HG03342 (cell line): ENCODE data around the gene CNTROB.

Source experiments
- ATAC-seq: cut with Tn5 transposase; IDR thresholded peaks from one replicate; pipeline ENCODE4 v1.9.1; 2021; ENCODE audit warnings: mild to moderate bottlenecking, moderate library complexity; ENCODE audit not compliant: unreplicated experiment

Gene CNTROB

DNA sequence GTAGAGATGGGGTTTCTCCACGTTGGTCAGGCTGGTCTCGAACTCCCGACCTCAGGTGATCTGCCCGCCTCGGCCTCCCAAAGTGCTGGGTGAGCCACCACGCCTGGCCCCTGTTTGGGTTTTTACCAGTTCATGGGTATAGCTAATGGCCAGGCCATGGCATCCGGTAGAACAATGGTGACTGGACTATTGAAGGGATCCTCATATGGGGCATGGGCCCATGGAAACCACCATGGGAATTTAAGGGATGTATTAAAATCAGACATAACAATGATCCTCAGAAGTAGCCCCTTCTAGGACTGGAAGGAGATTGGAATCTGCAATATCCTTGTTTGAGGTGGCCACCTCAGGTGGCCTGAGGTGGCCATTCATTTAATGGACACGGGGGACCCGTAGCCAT, 52.9 kb downstream of the CNTROB start:
- no peak for ATAC-seq

DNA sequence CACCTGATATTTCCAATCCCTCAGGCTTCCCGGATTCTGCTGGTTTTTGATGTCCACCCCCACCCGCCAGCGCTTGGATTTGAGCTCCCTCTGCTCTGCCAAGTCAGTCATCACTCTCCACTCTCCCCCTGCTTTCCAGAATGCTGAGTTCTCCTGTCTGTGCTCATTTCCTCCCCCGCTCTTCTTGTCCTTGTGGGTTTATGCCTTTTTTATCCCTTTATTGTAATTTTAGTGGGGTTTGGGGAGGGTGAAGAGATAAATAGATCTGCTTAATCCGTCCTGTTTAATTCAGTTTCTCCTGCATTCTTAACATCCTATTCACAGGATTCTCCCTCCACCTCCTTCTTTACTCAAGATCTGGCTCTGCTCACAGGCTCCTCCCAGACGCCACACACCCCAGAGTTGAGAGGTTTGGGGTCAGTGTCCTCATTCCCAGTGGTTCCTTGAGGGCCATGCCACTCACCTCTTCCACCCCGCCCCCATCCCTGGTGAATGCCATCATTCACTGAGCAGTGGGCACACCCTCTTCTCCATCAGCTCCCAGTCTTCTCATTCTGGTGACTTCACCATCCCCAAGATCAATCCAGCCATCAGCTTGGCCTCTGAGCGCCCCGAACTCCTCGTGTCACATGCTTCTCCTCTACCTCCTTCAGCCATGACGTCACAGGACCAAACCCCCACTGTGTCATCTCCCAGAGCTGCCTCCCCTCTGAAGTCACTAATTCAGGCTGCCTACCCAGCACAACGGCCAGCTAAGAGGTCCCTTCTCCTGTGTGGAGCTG, 55.3 kb downstream of the CNTROB start:
- ATAC-seq: no peak

DNA sequence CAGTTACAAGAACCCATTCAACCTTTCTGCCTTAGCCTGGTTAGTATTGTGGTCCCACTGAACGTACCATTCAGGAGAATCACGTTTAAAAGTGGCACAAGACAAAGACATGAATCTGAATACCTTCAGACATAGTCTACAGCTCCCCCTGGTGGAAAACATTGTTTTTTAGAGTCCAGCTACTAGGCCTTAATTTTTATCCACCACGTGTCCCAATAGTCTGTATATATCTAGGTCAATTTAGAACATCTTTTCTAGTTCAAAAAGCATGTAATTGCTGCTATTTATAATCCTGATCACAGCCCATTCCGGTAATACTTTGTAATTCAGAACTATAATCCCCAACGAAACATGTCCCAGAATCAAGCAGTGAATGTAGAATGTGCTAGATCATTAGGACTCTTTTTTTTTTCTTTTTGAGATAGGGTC, 56.8 kb downstream of the CNTROB start:
- ATAC-seq: no peak

DNA sequence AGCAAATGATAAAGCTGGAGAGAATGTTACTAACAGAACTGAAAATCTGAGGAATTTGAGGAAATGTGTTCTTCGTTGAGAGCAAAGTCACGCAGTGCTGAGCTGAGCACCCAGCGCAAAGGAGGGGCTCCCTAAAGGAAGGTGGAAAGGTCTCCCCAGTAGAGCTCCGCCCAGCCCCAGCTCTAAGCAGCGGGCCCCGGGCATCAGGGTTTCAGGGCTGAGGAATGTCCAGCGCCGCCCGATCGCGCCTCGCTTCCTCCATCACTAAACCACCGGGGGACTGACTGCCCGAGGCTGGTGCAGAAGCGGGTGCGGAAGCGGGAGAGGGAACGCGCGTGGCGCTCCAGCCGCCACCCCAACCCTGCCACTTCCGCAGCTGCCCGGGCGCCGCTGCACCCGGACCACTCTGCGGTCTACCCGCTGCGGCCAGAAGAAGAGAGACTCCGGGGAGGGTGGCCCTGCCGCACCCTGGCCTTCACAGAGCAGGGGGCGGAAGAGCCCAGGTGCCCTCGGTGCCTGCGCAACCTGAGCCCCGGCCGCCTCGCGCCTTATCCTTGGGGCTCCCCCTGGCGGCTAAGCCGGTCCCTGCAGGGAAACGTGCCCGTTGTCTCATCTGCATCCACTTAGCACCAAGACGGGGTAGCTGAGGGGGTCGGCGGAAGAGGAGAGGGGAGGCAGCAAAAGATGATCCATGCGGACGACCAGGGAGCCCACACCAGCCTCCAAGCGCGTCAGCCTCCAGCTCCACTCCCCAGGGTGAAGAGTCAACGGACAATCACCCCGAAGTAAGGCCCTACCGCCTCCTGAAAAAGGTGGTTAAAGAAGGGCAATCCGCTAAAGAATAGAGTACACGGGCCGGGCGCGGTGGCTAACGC, 58.0 kb downstream of the CNTROB start:
- ATAC-seq: no peak

DNA sequence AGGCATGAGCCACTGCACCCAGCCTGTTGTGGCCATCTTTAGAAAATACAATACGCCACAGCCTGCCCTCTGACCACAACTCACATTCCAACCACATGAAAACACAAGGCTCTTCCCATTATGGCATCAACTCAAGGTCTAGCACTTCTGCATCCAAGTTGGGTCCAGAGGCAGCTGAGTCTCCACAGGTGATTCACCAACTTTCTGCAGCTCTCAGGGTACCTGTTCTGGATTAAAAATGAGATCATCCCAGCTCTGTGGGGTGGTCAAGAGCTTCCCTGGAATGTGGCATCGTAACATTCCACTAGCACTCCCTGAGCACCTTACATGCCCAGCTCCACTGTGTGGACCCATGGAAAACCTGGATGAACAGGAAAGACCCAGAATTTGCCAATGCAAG, 60.5 kb downstream of the CNTROB start:
- ATAC-seq: no peak

DNA sequence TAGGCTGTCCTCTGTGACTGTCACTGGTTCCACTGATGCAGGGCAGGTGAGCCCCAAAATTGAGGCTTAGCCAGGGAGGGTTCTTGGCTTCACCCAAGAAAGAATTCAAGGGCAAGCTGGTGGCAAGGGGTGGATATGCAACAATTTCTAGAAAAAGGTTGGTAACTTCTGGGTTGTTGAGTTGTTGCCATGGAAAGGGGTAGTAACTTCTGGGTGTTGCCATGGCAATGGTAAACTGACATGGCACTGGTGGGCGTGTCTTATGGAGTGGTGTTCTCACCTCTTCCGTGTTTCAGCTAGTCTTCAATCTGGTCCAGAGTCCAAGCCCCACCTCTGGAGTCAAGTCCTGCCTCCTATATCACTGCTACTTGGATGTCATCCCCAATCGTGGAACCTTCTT, 60.9 kb downstream of the CNTROB start:
- ATAC-seq: no peak

DNA sequence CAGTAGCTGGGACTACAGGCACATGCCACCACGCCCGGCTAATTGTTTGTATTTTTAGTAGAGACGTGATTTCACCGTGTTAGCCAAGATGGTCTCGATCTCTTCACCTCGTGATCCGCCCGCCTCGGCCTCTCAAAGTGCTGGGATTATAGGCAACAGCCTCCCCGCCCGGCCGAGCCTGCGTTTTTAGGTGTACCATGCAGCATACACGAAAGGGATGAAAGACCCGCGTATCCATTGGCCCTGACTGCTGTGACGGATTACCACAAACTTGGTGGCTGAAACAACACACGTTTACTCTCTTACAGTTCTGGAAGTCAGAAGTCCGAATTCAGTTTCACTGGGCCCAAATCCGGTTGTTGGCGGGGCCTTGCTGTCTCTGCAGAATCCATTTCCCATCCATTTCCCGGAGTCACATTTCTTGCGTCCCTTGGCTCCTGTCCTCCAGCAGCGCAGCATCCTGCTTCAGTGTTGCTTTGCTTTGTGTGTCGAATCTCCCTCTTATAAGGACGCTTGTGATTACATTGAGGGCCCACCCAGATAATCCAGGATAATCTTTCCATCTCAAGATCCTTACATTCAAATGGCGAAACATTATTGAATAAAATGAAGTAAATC, 62.1 kb downstream of the CNTROB start:
- ATAC-seq: no peak

DNA sequence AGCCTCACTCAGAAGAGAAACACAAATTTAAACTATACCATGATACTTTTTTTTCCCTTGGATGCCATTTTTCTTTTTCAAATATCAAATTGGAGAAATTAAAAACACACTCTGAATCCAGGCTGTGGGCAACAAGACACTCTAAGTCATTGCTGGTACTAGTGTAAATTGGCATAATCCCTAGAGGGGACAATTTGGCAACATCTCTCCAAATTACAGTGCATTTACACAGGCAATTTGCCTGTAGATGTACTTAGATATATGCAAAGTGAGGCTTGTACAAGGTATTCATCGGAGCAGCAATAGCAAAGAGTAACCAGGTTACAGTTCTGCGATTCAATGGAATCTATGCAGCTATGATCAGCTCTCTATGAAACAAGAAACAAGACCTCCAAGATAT, 63.7 kb downstream of the CNTROB start:
- ATAC-seq: no peak

DNA sequence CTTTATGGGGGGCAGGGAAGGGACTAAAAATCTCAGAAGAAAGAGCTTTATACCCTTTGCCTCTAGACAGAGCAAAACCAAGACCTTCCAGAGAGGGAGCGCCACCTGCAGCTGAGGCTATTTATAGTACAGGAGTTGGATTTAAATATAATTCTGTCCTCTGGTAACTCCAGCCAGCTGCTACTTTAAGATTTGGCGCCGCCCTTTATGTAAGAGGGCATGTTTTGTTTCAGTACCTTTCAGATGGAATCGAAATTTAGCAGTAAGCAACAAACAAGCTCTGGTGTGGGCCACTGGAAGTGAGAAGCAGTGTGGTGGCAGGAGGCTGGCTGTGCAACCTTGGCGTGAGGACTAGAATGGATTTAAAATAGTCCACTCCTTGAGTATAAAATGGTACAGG, 65.2 kb downstream of the CNTROB start:
- ATAC-seq: no peak
